ENCODE measurements around the gene PDCL2.

DNA sequence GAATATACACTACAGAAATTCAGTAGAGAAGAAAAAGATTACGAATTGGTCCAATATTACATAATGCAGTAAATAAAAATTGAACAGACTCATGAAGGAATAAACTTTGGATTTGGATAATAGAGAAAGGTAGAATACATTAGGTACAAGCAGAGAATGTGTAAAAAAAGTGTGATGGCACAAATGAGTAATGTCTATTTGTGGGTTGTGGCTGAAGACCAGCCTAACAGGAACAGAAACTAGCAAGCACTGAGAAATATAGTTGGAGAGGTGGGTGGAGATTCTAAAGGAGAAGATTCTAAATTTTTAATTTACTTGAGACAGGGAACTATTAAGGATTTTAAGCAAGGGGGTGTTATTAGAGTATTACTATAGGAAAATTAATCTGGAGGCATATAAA lies 30.2 kb downstream of the PDCL2 start:
- TF ChIP-seq, protein P1, sequence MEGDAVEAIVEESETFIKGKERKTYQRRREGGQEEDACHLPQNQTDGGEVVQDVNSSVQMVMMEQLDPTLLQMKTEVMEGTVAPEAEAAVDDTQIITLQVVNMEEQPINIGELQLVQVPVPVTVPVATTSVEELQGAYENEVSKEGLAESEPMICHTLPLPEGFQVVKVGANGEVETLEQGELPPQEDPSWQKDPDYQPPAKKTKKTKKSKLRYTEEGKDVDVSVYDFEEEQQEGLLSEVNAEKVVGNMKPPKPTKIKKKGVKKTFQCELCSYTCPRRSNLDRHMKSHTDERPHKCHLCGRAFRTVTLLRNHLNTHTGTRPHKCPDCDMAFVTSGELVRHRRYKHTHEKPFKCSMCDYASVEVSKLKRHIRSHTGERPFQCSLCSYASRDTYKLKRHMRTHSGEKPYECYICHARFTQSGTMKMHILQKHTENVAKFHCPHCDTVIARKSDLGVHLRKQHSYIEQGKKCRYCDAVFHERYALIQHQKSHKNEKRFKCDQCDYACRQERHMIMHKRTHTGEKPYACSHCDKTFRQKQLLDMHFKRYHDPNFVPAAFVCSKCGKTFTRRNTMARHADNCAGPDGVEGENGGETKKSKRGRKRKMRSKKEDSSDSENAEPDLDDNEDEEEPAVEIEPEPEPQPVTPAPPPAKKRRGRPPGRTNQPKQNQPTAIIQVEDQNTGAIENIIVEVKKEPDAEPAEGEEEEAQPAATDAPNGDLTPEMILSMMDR (IDR thresholded peaks at IDR 0.05; ENCODE audit: insufficient read depth, low read length, poor library complexity, severe bottlenecking): no peak
- no peak for TF ChIP-seq EZH2phosphoT487 (conservative IDR thresholded peaks at IDR 0.05; ENCODE audit: low read length)

Measured in SU-DHL-6 (cell line).